GM23338 (cell line): ENCODE data around the gene TRIOBP. TPM values are rescaled to one million over a fixed set of nuclear protein-coding genes. Genes with fewer than 3 reads are reported as not detected.

Experiments used
- ATAC-seq: fragments of 200-7000 bp; cut with Tn5 transposase; 3 replicates; pipeline ENCODE4 v1.9.1; 2020
- DNase-seq: peaks from one replicate; pipeline ENCODE4 v3.0.0-alpha.2; 2015; ENCODE audit warnings: low spot score
- H2AFZ ChIP-seq: fragments of 200-600 bp; sonication (generic); 2 replicates; pipeline ENCODE4 v1.8.0; 2016; ENCODE audit warnings: antibody characterized with exemption, mild to moderate bottlenecking, moderate library complexity
- H3F3A ChIP-seq: fragments of 200-600 bp; sonication (generic); replicated peaks from 2 replicates; pipeline ENCODE4 v1.8.0; 2017; ENCODE audit warnings: antibody characterized with exemption, mixed run types, low read depth
- H3K27ac ChIP-seq: fragments of 200-600 bp; sonication (generic); 2 replicates; pipeline ENCODE4 v1.6.1; 2016; ENCODE audit warnings: low read depth
- H3K27me3 ChIP-seq: fragments of 200-600 bp; sonication (generic); 2 replicates; pipeline ENCODE4 v1.8.0; 2016; ENCODE audit warnings: mild to moderate bottlenecking, mixed run types, moderate library complexity; ENCODE audit not compliant: insufficient read depth
- H3K36me3 ChIP-seq: fragments of 200-600 bp; sonication (generic); 2 replicates; pipeline ENCODE4 v1.8.0; 2016; ENCODE audit warnings: mild to moderate bottlenecking; ENCODE audit not compliant: insufficient read depth
- H3K4me1 ChIP-seq: fragments of 200-600 bp; sonication (generic); 2 replicates; pipeline ENCODE4 v1.8.0; 2016; ENCODE audit warnings: mild to moderate bottlenecking, moderate library complexity; ENCODE audit not compliant: insufficient read depth
- H3K4me2 ChIP-seq: fragments of 200-600 bp; sonication (generic); 2 replicates; pipeline ENCODE4 v1.7.1; 2017; ENCODE audit warnings: mixed run types
- H3K4me3 ChIP-seq: fragments of 200-600 bp; sonication (generic); 2 replicates; pipeline ENCODE4 v1.6.1; 2016; ENCODE audit warnings: mixed run types
- H3K79me2 ChIP-seq: fragments of 200-600 bp; sonication (generic); replicated peaks from 2 replicates; pipeline ENCODE4 v1.8.0; 2017; ENCODE audit warnings: mild to moderate bottlenecking; ENCODE audit not compliant: insufficient read depth
- H3K9me2 ChIP-seq: fragments of 200-600 bp; sonication (generic); 2 replicates; pipeline ENCODE4 v1.8.0; 2017; ENCODE audit not compliant: insufficient read depth
- H4K20me1 ChIP-seq: fragments of 200-600 bp; sonication (generic); replicated peaks from 2 replicates; pipeline ENCODE4 v1.8.0; 2017; ENCODE audit warnings: mild to moderate bottlenecking; ENCODE audit not compliant: insufficient read depth
- H3K27ac Mint-ChIP-seq: 2 replicates; pipeline ENCODE4 v1.8.0; 2020; ENCODE audit warnings: inconsistent platforms, mild to moderate bottlenecking, moderate library complexity, mixed read lengths
- H3K27me3 Mint-ChIP-seq: 3 replicates; pipeline ENCODE4 v1.8.0; 2022; ENCODE audit warnings: low read depth, mild to moderate bottlenecking, moderate library complexity, mixed read lengths, inconsistent platforms; ENCODE audit not compliant: insufficient read depth, poor library complexity
- H3K36me3 Mint-ChIP-seq: 3 replicates; pipeline ENCODE4 v1.8.0; 2021; ENCODE audit warnings: low read depth, mild to moderate bottlenecking, inconsistent platforms, moderate library complexity, mixed read lengths
- H3K4me1 Mint-ChIP-seq: 3 replicates; pipeline ENCODE4 v1.8.0; 2020; ENCODE audit warnings: mild to moderate bottlenecking, inconsistent platforms, mixed read lengths
- H3K4me3 Mint-ChIP-seq: 3 replicates; pipeline ENCODE4 v1.8.0; 2021; ENCODE audit warnings: moderate library complexity, mild to moderate bottlenecking, inconsistent platforms, mixed read lengths
- H3K9me3 Mint-ChIP-seq: 3 replicates; pipeline ENCODE4 v1.8.0; 2020; ENCODE audit warnings: moderate library complexity, mild to moderate bottlenecking, inconsistent platforms, mixed read lengths
- CREB1 ChIP-seq: fragments of 250-450 bp; sonication (Bioruptor Pico); IDR thresholded peaks from 2 replicates; pipeline ENCODE4 v1.5.0; 2020; ENCODE audit warnings: low read depth, mild to moderate bottlenecking, moderate library complexity
- CTCF ChIP-seq, 2 experiments: fragments of 200-600 bp in 1 of 2; sonication (generic) in 1 of 2; conservative IDR thresholded peaks; 2 replicates each; pipeline versions ENCODE4 v1.5.1 to v1.6.1; 2016 to 2017; ENCODE audit warnings: antibody characterized with exemption in 2 of 2, low read depth in 2 of 2, mild to moderate bottlenecking in 2 of 2, moderate library complexity in 1 of 2
- ETS1 ChIP-seq: IDR thresholded peaks from 2 replicates; pipeline ENCODE4 v1.6.1; 2016; ENCODE audit warnings: antibody characterized with exemption
- EZH2 ChIP-seq: fragments of 200-600 bp; sonication (generic); IDR thresholded peaks from one replicate; pipeline ENCODE4 v1.8.0; 2017; ENCODE audit warnings: antibody characterized with exemption, mild to moderate bottlenecking, low read depth; ENCODE audit not compliant: unreplicated experiment
- EZH2phosphoT487 ChIP-seq: fragments of 200-600 bp; sonication (generic); IDR thresholded peaks from one replicate; pipeline ENCODE4 v1.8.1; 2018; ENCODE audit warnings: antibody characterized with exemption; ENCODE audit not compliant: unreplicated experiment
- JUNB ChIP-seq: IDR thresholded peaks from one replicate; pipeline ENCODE4 v1.6.1; 2016; ENCODE audit warnings: antibody characterized with exemption; ENCODE audit not compliant: unreplicated experiment
- NANOG ChIP-seq: IDR thresholded peaks from 2 replicates; pipeline ENCODE4 v1.6.1; 2016; ENCODE audit warnings: antibody characterized with exemption, borderline replicate concordance
- ZNF114 ChIP-seq: fragments of 250-450 bp; sonication (Bioruptor Pico); IDR thresholded peaks from 2 replicates; pipeline ENCODE4 v1.5.0; 2020; ENCODE audit warnings: mild to moderate bottlenecking, moderate library complexity
- ZNF331 ChIP-seq: fragments of 250-450 bp; sonication (Bioruptor Pico); IDR thresholded peaks from 2 replicates; pipeline ENCODE4 v1.5.0; 2020; ENCODE audit warnings: low read depth, mild to moderate bottlenecking, moderate library complexity
- polyA plus RNA-seq: library from polyadenylated mRNA; unstranded; fragments of >200 nt; fragmentation: Nextera tagmentation; extraction: Ambion mirVana; gene quantifications from 2 replicates; pipeline ENCODE4 v1.2.1, GENCODE V29; 2016
- total RNA-seq: library from RNA; depleted of rRNA; stranded (reverse); fragments of >200 nt; shearing (Covaris generic); gene quantifications from 2 replicates; pipeline ENCODE4 v1.2.3, GENCODE V29; 2014

TRIOBP gene
- total and polyA plus RNA-seq, 2 experiments from 2014 or later = 21.4 to 48.4 TPM

DNA sequence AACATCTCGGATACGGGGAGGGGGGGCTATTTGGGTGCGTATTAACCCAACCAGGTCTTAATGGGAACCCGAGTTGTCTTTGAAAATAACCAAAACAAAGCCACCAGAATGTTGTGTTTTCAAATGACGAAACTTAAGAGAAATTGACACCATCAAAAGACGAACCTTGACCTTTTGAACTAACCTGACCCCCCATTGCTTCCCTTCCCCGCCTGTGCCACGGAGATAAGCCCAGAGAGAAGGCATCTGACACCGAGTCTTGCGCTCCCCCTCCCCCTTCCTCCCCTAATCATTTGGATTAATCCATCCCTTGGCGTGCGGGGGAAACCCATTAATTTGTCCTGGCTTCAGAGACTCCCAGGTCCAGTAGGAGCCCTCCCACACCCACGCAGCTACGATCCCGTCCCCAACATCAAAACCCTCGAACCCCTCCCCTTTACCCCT lies 106.4 kb downstream of the TRIOBP start:
- peaks cover 52% of the 10 kb centered on the region for H3K27me3 Mint-ChIP-seq
- Histone ChIP-seq H3K27me3 (peaks cover 72% of the 10 kb centered on the region), H3K4me2 (peak overlapping the region; percentile 100), H3K9me2 (no peaks in the 10 kb centered on the region), H3K27ac (no peak overlapping the region), H3F3A (peaks cover 20% of the 10 kb centered on the region), H3K4me1 (peaks cover 21% of the 10 kb centered on the region), H4K20me1 (no peaks in the 10 kb centered on the region), H3K4me3 (peak overlapping the region; percentile 86), H2AFZ (peak overlapping the region; percentile 92), H3K79me2 (0 out of 2 replicates have a peak, but pooled peaks cover 6% of the 10 kb centered on the region), H3K36me3 (no peaks in the 10 kb centered on the region)
- 0 out of 3 replicates have a peak, but pooled peaks have one; percentile 1 for ATAC-seq
- no peak for TF ChIP-seq EZH2
- no peak for TF ChIP-seq ZNF114
- no peak for TF ChIP-seq NANOG
- no peak for TF ChIP-seq ETS1
- no peak for TF ChIP-seq ZNF331 (CRISPR knock-in tag)
- TF ChIP-seq EZH2phosphoT487 = no peak
- TF ChIP-seq CREB1 (CRISPR knock-in tag) = no peak
- H3K4me1 Mint-ChIP-seq = peaks cover 27% of the 10 kb centered on the region
- no peak overlapping the region; the same call in 1 of the 2 replicates for H3K27ac Mint-ChIP-seq
- no peaks in the 10 kb centered on the region; the same call in 2 of the 3 replicates for H3K9me3 Mint-ChIP-seq
- H3K36me3 Mint-ChIP-seq = no peaks in the 10 kb centered on the region
- H3K4me3 Mint-ChIP-seq = peak overlapping the region; percentile 86
- peak; percentile 79 for DNase-seq

DNA sequence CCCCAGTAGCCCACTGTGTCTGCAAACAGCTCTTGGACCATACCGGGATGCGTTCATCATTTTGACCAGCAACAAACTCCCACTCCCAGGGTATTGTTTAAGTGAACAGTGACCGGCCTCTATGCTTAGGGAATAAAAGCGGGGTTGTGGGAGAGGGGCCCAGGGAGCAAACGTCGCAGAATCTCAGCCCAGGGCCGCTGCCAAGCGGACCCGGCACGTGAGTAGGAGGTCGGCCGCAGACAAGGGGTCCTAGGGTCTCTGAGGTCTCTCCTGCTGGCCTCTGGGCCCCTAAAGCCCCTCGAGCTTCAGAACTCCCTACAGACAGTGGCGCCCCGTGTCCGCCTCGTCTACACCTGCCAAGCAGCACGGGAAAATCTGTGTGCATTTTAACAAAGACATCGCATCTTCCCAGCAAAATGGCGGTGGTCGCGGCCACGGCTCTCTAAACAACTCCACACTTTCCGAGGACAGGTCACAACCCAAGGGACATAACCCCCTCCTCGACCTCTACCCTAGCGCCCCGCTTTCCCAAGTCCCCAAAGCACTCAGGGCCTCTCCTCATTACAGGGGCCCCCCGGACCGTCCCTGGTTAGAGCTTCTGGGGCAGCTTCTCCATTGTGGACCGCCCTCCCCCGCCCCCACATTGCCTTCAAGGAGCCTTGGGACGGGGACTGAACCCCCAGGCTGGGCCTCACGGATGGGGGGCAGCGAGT lies 106.9 kb downstream of the TRIOBP start:
- H4K20me1 ChIP-seq = no peaks in the 10 kb centered on the region; the same call in 1 of the 2 replicates
- H3K4me1 Mint-ChIP-seq = peaks cover 28% of the 10 kb centered on the region
- H3F3A ChIP-seq = peaks cover 20% of the 10 kb centered on the region
- H3K4me2 ChIP-seq = peak overlapping the region; percentile 100
- no peak overlapping the region; the same call in 1 of the 2 replicates for H3K27ac Mint-ChIP-seq
- 0 out of 2 replicates have a peak, but pooled peaks cover 6% of the 10 kb centered on the region for H3K79me2 ChIP-seq
- peak overlapping the region; percentile 86 for H3K4me3 Mint-ChIP-seq
- H3K36me3 ChIP-seq = no peaks in the 10 kb centered on the region
- peaks cover 25% of the 10 kb centered on the region for H3K4me1 ChIP-seq
- TF ChIP-seq ETS1 (no peak), JUNB (no peak), CREB1 (CRISPR knock-in tag) (no peak), CTCF (conservative IDR thresholded peaks at IDR 0.05; ENCODE audit: low read depth in 2 of 2) (no peak)
- H2AFZ ChIP-seq = peak overlapping the region; percentile 92
- H3K36me3 Mint-ChIP-seq = no peaks in the 10 kb centered on the region
- DNase-seq (peak; percentile 59), ATAC-seq (no peak)
- peaks cover 75% of the 10 kb centered on the region for H3K27me3 ChIP-seq
- H3K9me3 Mint-ChIP-seq = no peaks in the 10 kb centered on the region; the same call in 2 of the 3 replicates
- H3K9me2 ChIP-seq = no peaks in the 10 kb centered on the region
- H3K4me3 ChIP-seq = peak overlapping the region; percentile 86
- H3K27ac ChIP-seq = no peak overlapping the region
- H3K27me3 Mint-ChIP-seq = peaks cover 58% of the 10 kb centered on the region
